ENCODE results near the gene AKR1B15. TPM values are rescaled to one million over a fixed set of nuclear protein-coding genes. Genes with fewer than 3 reads are reported as not detected.

Gene AKR1B15
- polyA plus RNA-seq, 1 donor (not counting 4 experiments of a cell fraction or from before 2014, with no cell fraction given), result 0.28 TPM

- H3K9ac ChIP-seq (ENCODE audit: control insufficient read depth, extremely low read depth, insufficient read depth, low read length), result no peak overlapping the region
- no peak overlapping the region for H3K27ac ChIP-seq (ENCODE audit: control insufficient read depth, insufficient read depth, low read length)
- DNase-seq (ENCODE audit: low read depth, low spot score) (no peak), FAIRE-seq (no peak)
- H2AFZ ChIP-seq (ENCODE audit: control insufficient read depth, low read length), result no peak overlapping the region
- no peaks in the 10 kb centered on the region for H3K36me3 ChIP-seq (ENCODE audit: control insufficient read depth in 2 of 2, extremely low read depth in 1 of 2, insufficient read depth in 2 of 2, low read length in 2 of 2)
- H3K79me2 ChIP-seq (ENCODE audit: control insufficient read depth, insufficient read depth, low read length), result no peaks in the 10 kb centered on the region
- H3K4me3 ChIP-seq (ENCODE audit: control insufficient read depth in 2 of 3, extremely low read depth in 1 of 3, insufficient read depth in 2 of 3, low read depth in 1 of 3, low read length in 3 of 3), result no peak overlapping the region
- H3K4me1 ChIP-seq (ENCODE audit: control insufficient read depth, extremely low read depth, insufficient read depth, low read length), result peaks cover 53% of the 10 kb centered on the region
- TF ChIP-seq CTCF (optimal IDR thresholded peaks at IDR 0.05 in 1 of 3, IDR thresholded peaks at IDR 0.05 in 1 of 3, conservative IDR thresholded peaks at IDR 0.05 in 1 of 3; ENCODE audit: extremely low read depth in 1 of 3, insufficient read depth in 2 of 3, low read length in 3 of 3), result no peak
- TF ChIP-seq EZH2 (IDR thresholded peaks at IDR 0.05; ENCODE audit: low read length), result no peak
- dilution Hi-C loops (cut with MboI; ENCODE audit: extremely low pct_ligation_motif_present, low sequenced_read_pairs), result no loop called here
- H4K20me1 ChIP-seq (ENCODE audit: control insufficient read depth, extremely low read depth, insufficient read depth, low read length), result no peaks in the 10 kb centered on the region
- H3K4me2 ChIP-seq (ENCODE audit: control insufficient read depth, extremely low read depth, insufficient read depth, low read depth, low read length), result no peak overlapping the region
- H3K9me1 ChIP-seq (ENCODE audit: control insufficient read depth, extremely low read depth, insufficient read depth, low read length), result no peaks in the 10 kb centered on the region
- H3K27me3 ChIP-seq (ENCODE audit: control insufficient read depth, extremely low read depth, insufficient read depth, low read length), result no peaks in the 10 kb centered on the region
- no peaks in the 10 kb centered on the region for H3K9me3 ChIP-seq (ENCODE audit: control insufficient read depth, low read depth, low read length)
Observed at GRCh38 chr7:134530460-134530859, 18.4 kb upstream of the AKR1B15 start.

- H4K20me1 ChIP-seq (ENCODE audit: control insufficient read depth, extremely low read depth, insufficient read depth, low read length), result no peaks in the 10 kb centered on the region
- H3K79me2 ChIP-seq (ENCODE audit: control insufficient read depth, insufficient read depth, low read length), result no peaks in the 10 kb centered on the region
- peak overlapping the region; percentile 41 for H3K27ac ChIP-seq (ENCODE audit: control insufficient read depth, insufficient read depth, low read length)
- H3K4me1 ChIP-seq (ENCODE audit: control insufficient read depth, extremely low read depth, insufficient read depth, low read length), result peaks cover 39% of the 10 kb centered on the region
- no peak overlapping the region for H2AFZ ChIP-seq (ENCODE audit: control insufficient read depth, low read length)
- H3K36me3 ChIP-seq (ENCODE audit: control insufficient read depth in 2 of 2, extremely low read depth in 1 of 2, insufficient read depth in 2 of 2, low read length in 2 of 2), result no peaks in the 10 kb centered on the region
- dilution Hi-C loops (cut with MboI; ENCODE audit: extremely low pct_ligation_motif_present, low sequenced_read_pairs), result no loop called here
- no peak for DNase-seq (ENCODE audit: low read depth, low spot score)
- H3K9me1 ChIP-seq (ENCODE audit: control insufficient read depth, extremely low read depth, insufficient read depth, low read length), result no peaks in the 10 kb centered on the region
- FAIRE-seq, result peak; percentile 84
- no peak overlapping the region for H3K9ac ChIP-seq (ENCODE audit: control insufficient read depth, extremely low read depth, insufficient read depth, low read length)
- TF ChIP-seq EZH2 (IDR thresholded peaks at IDR 0.05; ENCODE audit: low read length) (no peak), CTCF (optimal IDR thresholded peaks at IDR 0.05 in 1 of 3, IDR thresholded peaks at IDR 0.05 in 1 of 3, conservative IDR thresholded peaks at IDR 0.05 in 1 of 3; ENCODE audit: extremely low read depth in 1 of 3, insufficient read depth in 2 of 3, low read length in 3 of 3) (no peak)
- peak overlapping the region; percentile 41 for H3K4me2 ChIP-seq (ENCODE audit: control insufficient read depth, extremely low read depth, insufficient read depth, low read depth, low read length)
- no peaks in the 10 kb centered on the region for H3K9me3 ChIP-seq (ENCODE audit: control insufficient read depth, low read depth, low read length)
- no peak overlapping the region for H3K4me3 ChIP-seq (ENCODE audit: control insufficient read depth in 2 of 3, extremely low read depth in 1 of 3, insufficient read depth in 2 of 3, low read depth in 1 of 3, low read length in 3 of 3)
- H3K27me3 ChIP-seq (ENCODE audit: control insufficient read depth, extremely low read depth, insufficient read depth, low read length), result no peaks in the 10 kb centered on the region
Observed at GRCh38 chr7:134532180-134532953, 16.5 kb upstream of the AKR1B15 start.

All from keratinocyte (primary cell).